ENCODE data around the gene BPIFB1.

BPIFB1 gene

GRCh38 chr20:33251496-33251895, 31.5 kb upstream of the BPIFB1 start:
- Histone ChIP-seq H3K9ac (ENCODE audit: low read length) (no peak overlapping the region), H3K36me3 (ENCODE audit: low read length) (no peaks in the 10 kb centered on the region), H3K27me3 (ENCODE audit: low read length) (no peaks in the 10 kb centered on the region), H3K27ac (ENCODE audit: low read depth, low read length) (no peak overlapping the region), H3K9me3 (ENCODE audit: insufficient read depth, low read length) (no peaks in the 10 kb centered on the region), H3K9me2 (replicated peaks; ENCODE audit: insufficient read depth, low read length) (no peaks in the 10 kb centered on the region), H3K4me2 (ENCODE audit: low read depth, low read length, poor library complexity, severe bottlenecking) (no peak overlapping the region), H3K79me2 (ENCODE audit: insufficient read depth, low read length) (no peaks in the 10 kb centered on the region), H3K4me3 (ENCODE audit: insufficient read depth, low read length, poor library complexity, severe bottlenecking) (no peak overlapping the region), H4K20me1 (ENCODE audit: low read depth, low read length) (no peaks in the 10 kb centered on the region), H2AFZ (ENCODE audit: low read depth, low read length, severe bottlenecking) (no peak overlapping the region), H3F3A (ENCODE audit: insufficient read depth) (no peaks in the 10 kb centered on the region)
- TF ChIP-seq, protein P1, sequence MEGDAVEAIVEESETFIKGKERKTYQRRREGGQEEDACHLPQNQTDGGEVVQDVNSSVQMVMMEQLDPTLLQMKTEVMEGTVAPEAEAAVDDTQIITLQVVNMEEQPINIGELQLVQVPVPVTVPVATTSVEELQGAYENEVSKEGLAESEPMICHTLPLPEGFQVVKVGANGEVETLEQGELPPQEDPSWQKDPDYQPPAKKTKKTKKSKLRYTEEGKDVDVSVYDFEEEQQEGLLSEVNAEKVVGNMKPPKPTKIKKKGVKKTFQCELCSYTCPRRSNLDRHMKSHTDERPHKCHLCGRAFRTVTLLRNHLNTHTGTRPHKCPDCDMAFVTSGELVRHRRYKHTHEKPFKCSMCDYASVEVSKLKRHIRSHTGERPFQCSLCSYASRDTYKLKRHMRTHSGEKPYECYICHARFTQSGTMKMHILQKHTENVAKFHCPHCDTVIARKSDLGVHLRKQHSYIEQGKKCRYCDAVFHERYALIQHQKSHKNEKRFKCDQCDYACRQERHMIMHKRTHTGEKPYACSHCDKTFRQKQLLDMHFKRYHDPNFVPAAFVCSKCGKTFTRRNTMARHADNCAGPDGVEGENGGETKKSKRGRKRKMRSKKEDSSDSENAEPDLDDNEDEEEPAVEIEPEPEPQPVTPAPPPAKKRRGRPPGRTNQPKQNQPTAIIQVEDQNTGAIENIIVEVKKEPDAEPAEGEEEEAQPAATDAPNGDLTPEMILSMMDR (IDR thresholded peaks at IDR 0.05; ENCODE audit: insufficient read depth, low read length, poor library complexity, severe bottlenecking): no peak
- TF ChIP-seq EZH2phosphoT487 (conservative IDR thresholded peaks at IDR 0.05; ENCODE audit: low read length): no peak

DNA sequence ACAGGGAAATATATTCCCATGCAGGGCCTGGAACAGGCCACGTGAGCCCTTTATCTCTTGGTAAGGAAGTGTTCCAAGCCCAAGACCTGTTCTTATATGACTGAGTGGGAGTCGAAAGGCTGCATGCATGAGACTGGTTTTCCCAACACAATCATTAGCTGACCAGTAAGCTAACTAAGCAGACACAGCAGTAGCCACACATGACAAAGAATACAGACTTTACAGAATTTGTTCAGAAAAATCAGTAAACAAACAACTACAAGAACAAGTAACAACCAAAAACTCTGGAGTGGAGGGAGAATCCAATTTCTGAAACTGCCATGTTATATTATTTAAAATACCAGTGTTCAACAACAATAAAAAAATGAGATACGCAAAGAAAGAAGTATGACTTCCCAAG, 30.6 kb upstream of the BPIFB1 start:
- Histone ChIP-seq H2AFZ (ENCODE audit: low read depth, low read length, severe bottlenecking) (no peak overlapping the region), H3K36me3 (ENCODE audit: low read length) (no peaks in the 10 kb centered on the region), H3K27me3 (ENCODE audit: low read length) (no peaks in the 10 kb centered on the region), H4K20me1 (ENCODE audit: low read depth, low read length) (no peaks in the 10 kb centered on the region), H3K9me2 (replicated peaks; ENCODE audit: insufficient read depth, low read length) (no peaks in the 10 kb centered on the region), H3K4me3 (ENCODE audit: insufficient read depth, low read length, poor library complexity, severe bottlenecking) (no peak overlapping the region), H3K9me3 (ENCODE audit: insufficient read depth, low read length) (no peaks in the 10 kb centered on the region), H3K9ac (ENCODE audit: low read length) (no peak overlapping the region), H3K4me2 (ENCODE audit: low read depth, low read length, poor library complexity, severe bottlenecking) (no peak overlapping the region), H3K79me2 (ENCODE audit: insufficient read depth, low read length) (no peaks in the 10 kb centered on the region), H3K27ac (ENCODE audit: low read depth, low read length) (no peak overlapping the region), H3F3A (ENCODE audit: insufficient read depth) (no peaks in the 10 kb centered on the region)
- TF ChIP-seq, protein P1 (IDR thresholded peaks at IDR 0.05; ENCODE audit: insufficient read depth, low read length, poor library complexity, severe bottlenecking): no peak
- TF ChIP-seq EZH2phosphoT487 (conservative IDR thresholded peaks at IDR 0.05; ENCODE audit: low read length): no peak

DNA sequence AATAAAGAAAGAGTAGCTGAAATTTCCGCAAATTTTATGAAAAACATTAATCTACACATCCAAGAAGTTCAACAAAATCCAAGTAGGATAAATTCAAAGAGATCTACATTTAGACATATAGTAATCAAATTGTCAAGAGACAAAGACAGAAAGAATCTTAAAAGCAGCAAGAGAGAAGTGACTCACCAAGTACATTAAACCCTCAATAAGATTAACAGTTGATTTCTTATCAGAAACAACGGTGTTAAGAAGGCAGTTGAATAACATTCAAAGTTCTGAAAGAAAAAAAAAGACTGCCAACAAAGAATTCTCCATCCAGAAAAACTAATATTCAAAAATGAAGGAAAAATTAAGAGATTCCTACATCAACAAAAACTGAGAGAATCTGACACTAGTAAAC, 28.0 kb upstream of the BPIFB1 start:
- Histone ChIP-seq H3K4me3 (ENCODE audit: insufficient read depth, low read length, poor library complexity, severe bottlenecking) (no peak overlapping the region), H4K20me1 (ENCODE audit: low read depth, low read length) (no peaks in the 10 kb centered on the region), H3K9me3 (ENCODE audit: insufficient read depth, low read length) (no peaks in the 10 kb centered on the region), H2AFZ (ENCODE audit: low read depth, low read length, severe bottlenecking) (no peak overlapping the region), H3K4me2 (ENCODE audit: low read depth, low read length, poor library complexity, severe bottlenecking) (no peak overlapping the region), H3K9ac (ENCODE audit: low read length) (no peak overlapping the region), H3K27me3 (ENCODE audit: low read length) (no peaks in the 10 kb centered on the region), H3K79me2 (ENCODE audit: insufficient read depth, low read length) (no peaks in the 10 kb centered on the region), H3F3A (ENCODE audit: insufficient read depth) (no peaks in the 10 kb centered on the region), H3K27ac (ENCODE audit: low read depth, low read length) (no peak overlapping the region), H3K9me2 (replicated peaks; ENCODE audit: insufficient read depth, low read length) (no peaks in the 10 kb centered on the region), H3K36me3 (ENCODE audit: low read length) (no peaks in the 10 kb centered on the region)
- TF ChIP-seq, protein P1 (IDR thresholded peaks at IDR 0.05; ENCODE audit: insufficient read depth, low read length, poor library complexity, severe bottlenecking): no peak
- TF ChIP-seq EZH2phosphoT487 (conservative IDR thresholded peaks at IDR 0.05; ENCODE audit: low read length): no peak
